Pons (tissue), 1 donor: ENCODE data around the gene NLRC3.

Experiments
- DNase-seq: peaks from one replicate; pipeline ENCODE4 v3.0.0-alpha.2; 2016; ENCODE audit warnings: low spot score

The NLRC3 gene

GRCh38 chr16:3580251-3580651, 3.0 kb upstream of the NLRC3 start:
- no peak for DNase-seq

DNA sequence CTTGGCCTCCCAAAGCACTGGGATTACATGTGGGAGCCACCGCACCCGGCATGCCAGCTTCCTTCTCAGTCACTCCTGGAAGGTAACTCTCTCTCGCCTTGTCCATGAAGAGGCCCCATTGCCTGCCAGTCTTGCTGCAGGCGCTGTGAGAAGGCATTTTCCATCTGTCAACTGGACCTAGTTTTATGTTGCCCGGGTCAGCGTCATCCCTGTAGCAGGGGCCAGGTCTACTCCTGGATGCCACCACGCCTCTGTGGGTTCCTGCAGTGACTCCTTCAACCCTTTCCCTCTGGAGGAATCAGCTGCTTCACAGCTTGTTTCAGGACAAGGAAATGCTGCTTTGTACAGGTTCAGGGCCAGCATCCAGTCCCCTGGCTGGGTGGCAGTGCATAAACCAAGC, 2.6 kb upstream of the NLRC3 start:
- no peak for DNase-seq

GRCh38 chr16:3578610-3579551, 1.7 kb upstream of the NLRC3 start:
- no peak for DNase-seq

- DNase-seq = no peak
These were observed 918 bp upstream of the NLRC3 start for GRCh38 chr16:3578121-3578520.

DNA sequence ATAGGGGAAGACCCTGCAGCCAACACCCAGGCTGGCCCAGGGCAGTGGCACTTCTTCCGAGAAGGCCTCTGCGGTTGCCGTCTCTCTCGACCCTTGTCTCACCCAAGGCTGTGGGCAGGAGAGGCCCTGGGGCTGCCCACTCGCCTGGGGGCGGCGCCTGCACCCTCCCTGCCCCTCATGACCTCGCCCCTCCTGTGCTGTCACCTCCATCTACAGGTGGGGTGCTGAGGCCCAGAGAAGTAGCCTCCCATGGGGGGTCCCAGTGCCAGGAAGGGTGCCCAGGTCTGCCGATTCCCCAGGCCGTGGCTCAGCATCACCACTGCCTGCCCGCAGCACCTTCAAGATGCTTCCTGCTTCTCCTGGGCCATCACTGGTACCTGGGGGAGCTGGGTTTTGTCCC, 992 bp downstream of the NLRC3 start:
- no peak for DNase-seq

DNA sequence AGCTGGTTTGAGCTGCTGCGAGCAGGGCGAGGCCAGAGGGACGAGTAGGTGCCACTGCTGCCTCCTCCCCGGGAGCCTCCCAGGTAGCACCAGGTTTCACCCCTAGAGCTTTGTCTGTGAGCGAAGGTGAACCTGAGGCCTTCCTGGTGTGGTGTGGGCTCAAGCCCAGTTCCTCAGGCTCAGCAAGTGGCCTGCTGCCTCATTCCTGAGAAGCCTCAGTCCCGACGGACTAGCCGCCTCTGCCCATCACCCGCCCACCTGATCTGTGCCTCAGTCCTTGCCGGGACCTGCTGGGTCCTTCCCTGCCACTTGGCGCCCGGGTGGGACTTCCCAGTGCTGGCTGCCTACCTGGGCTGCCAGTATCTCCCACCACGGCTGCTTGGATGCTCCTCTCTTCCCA, 1.7 kb downstream of the NLRC3 start:
- DNase-seq = no peak

DNA sequence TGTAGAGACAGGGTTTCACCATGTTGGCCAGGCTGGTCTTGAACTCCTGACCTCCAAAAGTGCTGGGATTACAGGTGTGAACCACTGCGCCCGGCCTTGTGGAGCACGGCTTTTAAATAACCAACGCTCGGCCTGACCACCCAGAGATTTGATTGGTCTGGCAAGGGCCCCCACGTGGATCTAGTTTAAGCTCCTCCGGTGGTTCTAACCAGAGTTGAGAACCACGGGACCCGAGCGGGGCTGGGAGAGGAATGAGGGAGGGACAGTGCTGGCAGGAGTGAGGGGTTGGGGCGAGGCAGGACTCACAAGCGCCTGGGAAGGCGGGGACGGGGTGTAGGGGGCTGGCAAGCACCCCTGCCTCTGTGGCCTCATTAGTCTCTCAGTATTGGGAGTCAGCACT, 3.0 kb downstream of the NLRC3 start:
- DNase-seq = no peak

DNA sequence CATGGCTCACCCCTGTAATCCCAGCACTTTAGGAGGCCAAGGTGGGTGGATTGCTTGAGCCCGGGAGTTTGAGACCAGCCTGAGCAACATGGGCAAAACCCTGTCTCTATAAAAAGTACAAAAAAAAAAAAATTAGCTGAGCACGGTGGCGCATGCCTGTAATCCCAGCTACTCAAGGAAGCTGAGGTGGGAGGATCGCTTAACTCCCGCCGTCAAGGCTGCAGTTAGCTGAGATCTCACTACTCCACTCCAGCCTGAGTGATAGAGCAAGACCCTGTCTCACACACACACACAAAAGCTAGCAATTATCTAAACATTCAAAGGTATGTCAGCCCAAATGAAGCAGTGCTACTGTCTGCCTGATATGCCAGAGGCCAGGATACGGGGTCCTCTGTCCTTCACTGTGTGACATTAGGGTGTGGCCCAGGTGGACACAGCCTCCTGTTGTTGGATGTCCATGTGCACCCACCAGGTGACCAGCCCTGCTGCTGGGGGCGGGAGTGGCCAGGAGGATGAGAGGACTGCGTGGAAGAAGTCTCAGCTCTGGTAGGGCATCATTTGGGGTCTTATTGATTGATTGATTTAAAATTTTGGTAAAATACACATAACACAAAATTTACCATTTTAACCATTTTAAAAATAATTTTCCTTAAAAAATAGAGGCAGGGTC, 3.9 kb downstream of the NLRC3 start:
- no peak for DNase-seq

DNA sequence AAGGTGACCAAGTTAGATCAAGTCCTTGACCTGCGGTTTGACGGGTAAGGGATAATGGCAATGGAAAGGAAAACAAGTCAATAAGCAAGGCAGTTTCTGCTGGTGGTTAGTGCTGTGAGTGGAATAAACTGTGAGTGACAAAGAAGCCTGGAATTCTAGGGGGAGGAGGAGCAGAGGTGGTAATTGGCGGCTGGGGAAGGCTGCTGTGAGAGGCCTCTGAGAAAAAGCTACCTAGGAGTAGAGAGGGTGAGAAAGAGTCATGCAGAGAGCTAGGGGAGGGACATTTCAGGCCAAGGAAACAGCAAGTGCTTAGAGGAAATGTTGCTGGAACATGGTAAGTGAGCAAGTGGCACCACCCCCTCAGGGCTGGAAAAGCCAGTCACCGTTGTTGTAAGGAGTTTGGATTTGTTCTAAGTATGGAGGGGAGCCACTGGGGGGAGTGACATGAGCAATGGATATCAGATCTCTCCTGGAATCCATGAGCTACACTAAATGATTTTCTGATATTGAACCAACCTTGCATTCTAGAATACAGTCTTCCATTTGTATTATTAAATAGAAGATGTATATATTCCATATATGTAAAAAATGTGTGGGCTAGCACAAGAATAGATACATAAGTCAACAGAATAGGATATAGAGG, 6.7 kb downstream of the NLRC3 start:
- DNase-seq = no peak

DNA sequence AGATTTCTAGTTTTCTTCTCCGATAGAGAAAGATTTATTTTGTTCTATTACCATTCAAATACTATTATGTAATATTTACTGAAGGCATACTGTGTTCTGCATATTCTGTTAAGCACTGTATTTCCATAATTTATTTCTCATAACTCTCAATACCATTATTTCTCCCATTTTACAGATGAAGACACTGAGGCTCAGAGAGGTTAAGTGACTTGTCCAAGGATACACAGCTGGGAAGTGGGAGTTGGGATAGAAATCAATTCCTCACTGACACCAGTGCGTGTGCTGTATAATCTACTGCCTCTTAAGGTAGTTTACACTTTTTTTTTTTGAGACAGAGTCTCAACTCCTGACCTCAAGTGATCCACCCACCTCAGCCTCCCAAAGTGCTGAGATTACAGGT, 7.4 kb downstream of the NLRC3 start:
- DNase-seq = no peak

- DNase-seq = no peak
These were observed 10.2 kb downstream of the NLRC3 start for GRCh38 chr16:3566990-3567389.

GRCh38 chr16:3564889-3565141, 12.4 kb downstream of the NLRC3 start:
- DNase-seq = no peak

DNA sequence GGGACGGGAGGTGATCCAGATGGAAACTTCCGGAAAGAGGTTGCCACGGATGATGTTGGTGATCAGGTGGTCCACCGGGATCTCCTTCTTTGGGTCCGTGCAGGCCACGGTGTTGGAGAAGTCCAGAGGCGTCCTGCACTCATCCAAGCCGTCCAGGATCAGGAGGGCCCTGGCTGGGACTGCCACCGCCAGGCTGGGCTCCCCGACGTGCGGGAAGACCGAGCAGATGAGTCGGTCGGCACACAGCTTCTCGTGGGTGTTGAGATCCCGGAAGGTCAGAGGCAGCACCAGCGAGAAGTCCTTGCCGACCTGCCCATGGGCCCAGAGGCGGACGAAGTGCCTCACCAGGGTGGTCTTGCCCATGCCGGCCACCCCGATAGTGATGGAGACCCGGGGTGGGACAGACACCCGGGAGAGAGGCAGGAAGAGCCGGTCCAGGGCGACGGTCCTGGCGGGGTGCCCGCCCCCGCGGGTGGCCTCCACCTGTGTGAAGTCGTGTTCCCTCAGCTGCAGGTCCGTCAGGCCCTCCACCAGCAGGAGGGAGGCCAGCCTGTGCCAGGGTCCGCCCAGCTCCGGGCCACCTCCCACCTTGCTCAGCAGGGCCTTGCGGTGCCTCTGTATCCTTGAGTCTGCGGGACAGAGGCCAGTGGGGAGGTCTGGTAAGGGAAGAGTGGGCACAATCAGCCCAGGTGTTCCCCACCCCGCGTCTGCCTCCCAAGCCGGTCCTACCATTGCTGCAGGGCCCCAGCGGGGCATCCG, 12.9 kb downstream of the NLRC3 start:
- DNase-seq = no peak

DNA sequence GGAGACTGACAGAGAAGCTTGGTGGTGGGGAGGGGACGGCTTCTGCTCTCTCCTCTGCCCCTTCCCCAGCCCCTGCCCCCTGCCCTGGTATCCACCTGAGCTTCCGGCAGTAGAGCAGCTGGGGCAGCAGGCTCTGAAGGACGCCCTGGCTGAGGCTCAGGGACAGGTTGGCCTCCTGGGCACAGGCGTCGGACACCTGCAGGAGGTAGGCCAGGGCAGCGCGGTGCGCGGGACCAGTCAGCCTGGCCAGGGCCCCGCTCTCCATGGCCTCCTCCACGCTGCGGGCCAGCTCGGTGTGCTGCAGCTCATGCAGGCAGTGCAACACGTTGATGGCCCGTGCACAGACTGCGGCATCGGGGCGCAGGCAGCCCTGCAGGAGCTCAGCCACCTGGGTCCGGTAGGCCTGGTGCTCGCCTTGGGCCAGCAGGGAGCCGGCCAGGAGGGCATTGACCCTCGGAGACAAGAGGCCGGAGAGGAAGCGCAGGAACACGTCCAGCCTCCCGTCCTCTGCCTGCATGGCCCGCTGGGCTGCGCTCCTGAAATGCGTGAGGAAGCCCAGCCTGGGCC, 14.2 kb downstream of the NLRC3 start:
- no peak for DNase-seq

GRCh38 chr16:3561626-3562025, 15.6 kb downstream of the NLRC3 start:
- no peak for DNase-seq

DNA sequence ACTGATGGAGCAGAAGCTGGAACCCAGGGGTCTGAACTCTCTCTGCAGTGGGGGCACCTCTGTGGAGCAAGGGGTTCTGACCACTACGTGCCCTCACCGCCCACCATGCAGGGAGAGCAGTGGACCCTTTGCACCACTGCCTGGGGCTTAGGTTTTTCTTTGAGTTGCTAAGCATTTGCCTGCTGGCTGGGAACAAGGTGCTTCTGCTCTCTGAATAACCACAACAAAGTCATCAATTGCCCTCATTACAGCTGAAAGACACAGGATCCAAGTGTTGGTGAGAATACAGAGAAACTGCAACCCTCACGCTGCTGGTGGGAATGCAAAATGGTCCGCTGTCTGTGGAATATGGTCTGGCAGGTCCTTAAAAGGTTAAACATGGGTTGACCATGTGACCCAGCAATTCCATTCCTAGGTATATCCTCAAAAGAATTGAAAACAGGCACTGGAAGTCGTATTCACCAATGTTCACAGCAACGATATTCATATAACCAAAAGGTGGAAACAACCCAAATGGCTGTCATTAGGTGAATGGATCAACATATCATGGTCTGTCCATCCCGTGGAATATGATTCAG, 22.8 kb downstream of the NLRC3 start:
- no peak for DNase-seq

DNA sequence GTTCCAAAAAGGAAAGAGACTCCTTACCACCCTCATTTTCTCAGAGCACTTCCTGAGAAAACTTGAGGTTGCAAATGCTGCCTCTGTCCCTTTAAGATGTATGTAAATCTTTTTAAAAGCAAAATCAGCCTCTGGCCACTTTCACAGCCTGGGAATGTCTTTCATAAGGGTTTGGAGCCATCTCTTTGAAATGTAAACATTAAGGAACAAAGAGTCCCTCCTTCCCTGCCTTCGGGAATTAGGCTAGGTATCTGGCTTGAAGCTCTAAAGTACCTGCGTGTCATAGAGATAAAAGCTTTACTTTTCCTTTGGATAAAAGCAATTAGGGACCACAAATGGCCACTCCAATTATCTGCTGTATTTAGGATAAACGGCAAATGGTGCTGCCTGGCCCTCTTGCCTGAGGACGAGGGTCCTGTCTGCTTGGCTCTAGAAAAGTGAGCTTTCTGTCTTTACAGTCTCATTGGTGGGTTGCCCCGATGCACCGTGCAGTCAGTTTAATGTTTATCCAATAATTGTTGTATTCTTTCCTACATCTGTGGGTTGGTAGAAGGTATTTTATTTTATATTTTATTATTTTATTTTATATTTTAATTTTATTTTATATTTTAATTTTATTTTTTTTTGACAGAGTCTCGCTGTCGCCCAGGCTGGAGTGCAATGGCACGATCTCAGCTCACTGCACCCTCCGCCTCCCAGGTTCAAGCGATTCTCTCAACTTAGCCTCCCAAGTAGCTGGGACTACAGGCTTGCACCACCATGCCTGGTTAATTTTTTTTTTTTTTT, 23.9 kb downstream of the NLRC3 start:
- DNase-seq = no peak

DNA sequence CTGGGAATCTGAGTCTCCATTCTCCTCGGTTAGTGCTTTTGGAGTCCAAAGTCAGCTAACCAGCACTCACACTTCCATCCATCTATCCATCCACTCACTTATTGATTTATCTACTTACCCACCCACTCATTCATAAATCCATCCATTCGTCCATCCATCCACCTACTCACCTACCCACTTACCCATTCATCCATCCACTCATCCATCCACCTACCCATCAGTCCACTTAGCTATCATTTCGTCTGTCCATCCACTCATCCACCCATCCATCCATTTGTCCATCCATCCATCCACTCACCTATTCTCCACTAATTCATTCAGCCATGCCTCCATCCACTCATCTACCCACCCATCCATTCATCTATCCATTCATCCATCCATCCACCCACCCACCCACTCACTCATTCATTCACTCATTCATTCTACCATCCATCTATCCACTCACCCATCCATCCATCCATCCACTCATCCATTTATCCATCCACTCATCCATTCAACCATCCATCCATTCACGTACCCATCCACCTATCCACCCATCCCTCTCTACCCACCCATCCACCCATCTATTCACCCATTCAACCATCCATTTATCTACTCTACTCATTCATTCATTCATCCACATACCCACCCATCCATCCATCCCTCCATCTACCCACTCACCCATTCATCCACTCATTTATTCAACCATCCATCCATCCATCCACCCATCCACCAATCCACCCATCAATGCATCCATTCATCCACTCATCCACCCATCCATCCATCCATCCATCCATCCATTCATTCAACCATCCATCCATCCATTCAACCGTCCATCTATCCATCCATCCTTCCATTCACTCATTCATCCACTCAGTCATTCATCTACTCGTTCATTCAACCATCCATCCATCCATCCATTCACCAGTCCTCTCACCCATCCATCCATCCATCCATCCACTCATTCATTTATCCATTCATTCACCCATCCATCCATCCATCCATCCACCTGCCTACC, 26.1 kb downstream of the NLRC3 start:
- no peak for DNase-seq

- DNase-seq = no peak
These were observed 27.3 kb downstream of the NLRC3 start for GRCh38 chr16:3549906-3550305.

- DNase-seq = no peak
These were observed 28.3 kb downstream of the NLRC3 start for GRCh38 chr16:3548859-3549258.
